H1 (cell line): Measurements from ENCODE around the gene KCNG3. TPM values are rescaled to one million over a fixed set of nuclear protein-coding genes. Genes with fewer than 3 reads are reported as not detected.

Source experiments
- CHD1 ChIP-seq: IDR thresholded peaks from 2 replicates; pipeline ENCODE4 v1.6.1; 2012; ENCODE audit warnings: low read depth, low read length, improper control_type of control experiment
- CTCF ChIP-seq, 3 experiments: IDR thresholded peaks; 1 replicate in 2 of 3; 2 replicates in 1 of 3; pipeline versions ENCODE4 v1.5.1 to v1.6.1; 2011; ENCODE audit warnings: low read length in 3 of 3, mild to moderate bottlenecking in 3 of 3, inconsistent platforms in 2 of 3, low read depth in 1 of 3, moderate library complexity in 1 of 3; ENCODE audit not compliant: insufficient read depth in 1 of 3; ENCODE audit errors: control extremely low read depth in 1 of 3
- POLR2A ChIP-seq, 2 experiments: IDR thresholded peaks; 1 replicate in 1 of 2; 2 replicates in 1 of 2; pipeline ENCODE4 v1.6.1; 2011; ENCODE audit warnings: low read depth in 2 of 2, low read length in 2 of 2, mild to moderate bottlenecking in 2 of 2; ENCODE audit errors: control extremely low read depth in 1 of 2
- SP1 ChIP-seq: IDR thresholded peaks from 2 replicates; pipeline ENCODE4 v1.6.1; 2011; ENCODE audit warnings: low read depth, low read length
- polyA plus RNA-seq, 7 experiments: library from polyadenylated mRNA; depleted of rRNA in 3 of 7; stranded (reverse) in 5 of 7; unstranded in 2 of 7; fragments of >200 nt in 5 of 7; fragments of 200-250 nt in 2 of 7; gene quantifications; 1 replicate in 5 of 7; 2 replicates in 1 of 7; 4 replicates in 1 of 7; pipeline versions ENCODE4 v1.2.1 to v1.2.3, GENCODE V29; 2011 to 2013; ENCODE audit warnings: missing spikeins in 2 of 7, mixed read lengths in 2 of 7
- total RNA-seq: library from RNA; stranded (reverse); fragmentation: NEBNext Ultra II Directional; extraction: Animal tissue kit (Norgen Biotek cat#: 25700); gene quantifications from 2 replicates; pipeline ENCODE4 v1.2.1, GENCODE V29; 2021

The KCNG3 gene
- total and polyA plus RNA-seq, 2 of the 8 experiments (the other 6 are each of a cell fraction or from before 2014, with no cell fraction given) = 8.1 to 21.3 TPM

GRCh38 chr2:42474765-42475454, 18.9 kb downstream of the KCNG3 start (continued):
- TF ChIP-seq CHD1 (no peak), SP1 (no peak), POLR2A (IDR thresholded peaks at IDR 0.05; ENCODE audit: control extremely low read depth in 1 of 2, low read depth in 2 of 2, low read length in 2 of 2) (no peak), CTCF (IDR thresholded peaks at IDR 0.05; ENCODE audit: control extremely low read depth in 1 of 3, insufficient read depth in 1 of 3, low read depth in 1 of 3, low read length in 3 of 3) (no peak)
